ENCODE measurements around the gene SPECC1. TPM values are rescaled to one million over a fixed set of nuclear protein-coding genes. Genes with fewer than 3 reads are reported as not detected.

SPECC1 gene
- total RNA-seq, 1 experiment from 2014 or later = 103 TPM

DNA sequence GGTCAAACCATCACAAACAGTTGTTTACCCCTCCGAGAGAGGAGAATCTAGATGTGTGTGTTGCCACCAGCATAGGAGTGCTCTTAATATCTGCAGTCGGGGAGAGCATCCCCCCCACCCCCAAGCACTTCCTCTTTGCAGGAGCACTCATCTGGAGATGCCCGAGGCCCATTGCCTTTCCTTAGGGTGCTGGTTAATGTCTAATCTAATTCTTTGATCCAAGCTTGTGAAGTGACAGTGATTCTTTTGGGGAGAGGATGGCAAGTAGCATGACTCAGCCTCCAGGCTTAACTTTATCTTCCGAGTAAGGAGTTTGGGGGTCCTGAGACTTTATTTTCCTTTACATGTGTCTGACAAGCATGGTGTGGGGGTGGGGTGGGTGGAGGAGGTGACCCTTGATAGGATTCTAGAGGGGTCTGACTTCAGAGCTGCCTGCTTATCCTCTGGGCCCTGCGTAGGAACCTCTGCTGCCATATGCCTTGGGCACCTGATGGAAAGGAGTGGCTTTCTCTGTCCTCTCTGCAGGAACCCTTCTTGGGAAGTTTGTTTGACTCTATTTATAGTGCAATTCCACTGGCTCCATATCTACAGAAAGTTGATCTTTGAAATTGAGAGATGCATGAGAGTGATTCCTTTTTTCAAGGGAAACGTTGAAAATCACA, 207.1 kb downstream of the SPECC1 start:
- Mint-ChIP-seq H3K4me3 (no peak overlapping the region), H3K4me1 (peaks cover 69% of the 10 kb centered on the region), H3K9me3 (peaks cover 8% of the 10 kb centered on the region), H3K27ac (peak overlapping the region; percentile 51), H3K36me3 (peaks cover 15% of the 10 kb centered on the region), H3K27me3 (ENCODE audit: low read depth) (no peaks in the 10 kb centered on the region; the same call in 1 of the 2 replicates)
- ChIA-PET CTCF (interaction anchor here (0.8 to 2.5 kb wide), 5 partner anchors 10 to 430 kb away, joined by 3 to 15 read pairs (median 7); no protein-coding TSS in a partner anchor), POLR2A (no interaction called here)
- TF ChIP-seq ZNF671 (CRISPR knock-in tag; IDR thresholded peaks at IDR 0.05) (no peak), CREM (CRISPR knock-in tag; IDR thresholded peaks at IDR 0.05) (no peak), CBFB (CRISPR knock-in tag; IDR thresholded peaks at IDR 0.05; ENCODE audit: low read depth) (no peak), GTF2I (CRISPR knock-in tag; conservative IDR thresholded peaks at IDR 0.05) (no peak), ATF1 (CRISPR knock-in tag; IDR thresholded peaks at IDR 0.05) (no peak), SOX15 (CRISPR knock-in tag; IDR thresholded peaks at IDR 0.05) (no peak), SMAD3 (CRISPR knock-in tag; IDR thresholded peaks at IDR 0.05; ENCODE audit: borderline replicate concordance) (no peak), ELF4 (CRISPR knock-in tag; IDR thresholded peaks at IDR 0.05; ENCODE audit: low read depth) (no peak), OVOL2 (CRISPR knock-in tag; IDR thresholded peaks at IDR 0.05; ENCODE audit: borderline replicate concordance) (no peak), ZNF232 (CRISPR knock-in tag; IDR thresholded peaks at IDR 0.05) (no peak)
- TF ChIP-seq, protein P1, sequence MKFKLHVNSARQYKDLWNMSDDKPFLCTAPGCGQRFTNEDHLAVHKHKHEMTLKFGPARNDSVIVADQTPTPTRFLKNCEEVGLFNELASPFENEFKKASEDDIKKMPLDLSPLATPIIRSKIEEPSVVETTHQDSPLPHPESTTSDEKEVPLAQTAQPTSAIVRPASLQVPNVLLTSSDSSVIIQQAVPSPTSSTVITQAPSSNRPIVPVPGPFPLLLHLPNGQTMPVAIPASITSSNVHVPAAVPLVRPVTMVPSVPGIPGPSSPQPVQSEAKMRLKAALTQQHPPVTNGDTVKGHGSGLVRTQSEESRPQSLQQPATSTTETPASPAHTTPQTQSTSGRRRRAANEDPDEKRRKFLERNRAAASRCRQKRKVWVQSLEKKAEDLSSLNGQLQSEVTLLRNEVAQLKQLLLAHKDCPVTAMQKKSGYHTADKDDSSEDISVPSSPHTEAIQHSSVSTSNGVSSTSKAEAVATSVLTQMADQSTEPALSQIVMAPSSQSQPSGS (CRISPR knock-in tag; IDR thresholded peaks at IDR 0.05; ENCODE audit: borderline replicate concordance, low read depth) = no peak
- TF ChIP-seq, protein P2, sequence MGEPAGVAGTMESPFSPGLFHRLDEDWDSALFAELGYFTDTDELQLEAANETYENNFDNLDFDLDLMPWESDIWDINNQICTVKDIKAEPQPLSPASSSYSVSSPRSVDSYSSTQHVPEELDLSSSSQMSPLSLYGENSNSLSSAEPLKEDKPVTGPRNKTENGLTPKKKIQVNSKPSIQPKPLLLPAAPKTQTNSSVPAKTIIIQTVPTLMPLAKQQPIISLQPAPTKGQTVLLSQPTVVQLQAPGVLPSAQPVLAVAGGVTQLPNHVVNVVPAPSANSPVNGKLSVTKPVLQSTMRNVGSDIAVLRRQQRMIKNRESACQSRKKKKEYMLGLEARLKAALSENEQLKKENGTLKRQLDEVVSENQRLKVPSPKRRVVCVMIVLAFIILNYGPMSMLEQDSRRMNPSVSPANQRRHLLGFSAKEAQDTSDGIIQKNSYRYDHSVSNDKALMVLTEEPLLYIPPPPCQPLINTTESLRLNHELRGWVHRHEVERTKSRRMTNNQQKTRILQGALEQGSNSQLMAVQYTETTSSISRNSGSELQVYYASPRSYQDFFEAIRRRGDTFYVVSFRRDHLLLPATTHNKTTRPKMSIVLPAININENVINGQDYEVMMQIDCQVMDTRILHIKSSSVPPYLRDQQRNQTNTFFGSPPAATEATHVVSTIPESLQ (CRISPR knock-in tag; IDR thresholded peaks at IDR 0.05) = no peak
- TF ChIP-seq, protein P3, sequence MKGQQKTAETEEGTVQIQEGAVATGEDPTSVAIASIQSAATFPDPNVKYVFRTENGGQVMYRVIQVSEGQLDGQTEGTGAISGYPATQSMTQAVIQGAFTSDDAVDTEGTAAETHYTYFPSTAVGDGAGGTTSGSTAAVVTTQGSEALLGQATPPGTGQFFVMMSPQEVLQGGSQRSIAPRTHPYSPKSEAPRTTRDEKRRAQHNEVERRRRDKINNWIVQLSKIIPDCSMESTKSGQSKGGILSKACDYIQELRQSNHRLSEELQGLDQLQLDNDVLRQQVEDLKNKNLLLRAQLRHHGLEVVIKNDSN (CRISPR knock-in tag; IDR thresholded peaks at IDR 0.05) = no peak
- TF ChIP-seq, protein P4, sequence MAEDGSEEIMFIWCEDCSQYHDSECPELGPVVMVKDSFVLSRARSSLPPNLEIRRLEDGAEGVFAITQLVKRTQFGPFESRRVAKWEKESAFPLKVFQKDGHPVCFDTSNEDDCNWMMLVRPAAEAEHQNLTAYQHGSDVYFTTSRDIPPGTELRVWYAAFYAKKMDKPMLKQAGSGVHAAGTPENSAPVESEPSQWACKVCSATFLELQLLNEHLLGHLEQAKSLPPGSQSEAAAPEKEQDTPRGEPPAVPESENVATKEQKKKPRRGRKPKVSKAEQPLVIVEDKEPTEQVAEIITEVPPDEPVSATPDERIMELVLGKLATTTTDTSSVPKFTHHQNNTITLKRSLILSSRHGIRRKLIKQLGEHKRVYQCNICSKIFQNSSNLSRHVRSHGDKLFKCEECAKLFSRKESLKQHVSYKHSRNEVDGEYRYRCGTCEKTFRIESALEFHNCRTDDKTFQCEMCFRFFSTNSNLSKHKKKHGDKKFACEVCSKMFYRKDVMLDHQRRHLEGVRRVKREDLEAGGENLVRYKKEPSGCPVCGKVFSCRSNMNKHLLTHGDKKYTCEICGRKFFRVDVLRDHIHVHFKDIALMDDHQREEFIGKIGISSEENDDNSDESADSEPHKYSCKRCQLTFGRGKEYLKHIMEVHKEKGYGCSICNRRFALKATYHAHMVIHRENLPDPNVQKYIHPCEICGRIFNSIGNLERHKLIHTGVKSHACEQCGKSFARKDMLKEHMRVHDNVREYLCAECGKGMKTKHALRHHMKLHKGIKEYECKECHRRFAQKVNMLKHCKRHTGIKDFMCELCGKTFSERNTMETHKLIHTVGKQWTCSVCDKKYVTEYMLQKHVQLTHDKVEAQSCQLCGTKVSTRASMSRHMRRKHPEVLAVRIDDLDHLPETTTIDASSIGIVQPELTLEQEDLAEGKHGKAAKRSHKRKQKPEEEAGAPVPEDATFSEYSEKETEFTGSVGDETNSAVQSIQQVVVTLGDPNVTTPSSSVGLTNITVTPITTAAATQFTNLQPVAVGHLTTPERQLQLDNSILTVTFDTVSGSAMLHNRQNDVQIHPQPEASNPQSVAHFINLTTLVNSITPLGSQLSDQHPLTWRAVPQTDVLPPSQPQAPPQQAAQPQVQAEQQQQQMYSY (CRISPR knock-in tag; IDR thresholded peaks at IDR 0.05) = no peak
- TF ChIP-seq, protein P5, sequence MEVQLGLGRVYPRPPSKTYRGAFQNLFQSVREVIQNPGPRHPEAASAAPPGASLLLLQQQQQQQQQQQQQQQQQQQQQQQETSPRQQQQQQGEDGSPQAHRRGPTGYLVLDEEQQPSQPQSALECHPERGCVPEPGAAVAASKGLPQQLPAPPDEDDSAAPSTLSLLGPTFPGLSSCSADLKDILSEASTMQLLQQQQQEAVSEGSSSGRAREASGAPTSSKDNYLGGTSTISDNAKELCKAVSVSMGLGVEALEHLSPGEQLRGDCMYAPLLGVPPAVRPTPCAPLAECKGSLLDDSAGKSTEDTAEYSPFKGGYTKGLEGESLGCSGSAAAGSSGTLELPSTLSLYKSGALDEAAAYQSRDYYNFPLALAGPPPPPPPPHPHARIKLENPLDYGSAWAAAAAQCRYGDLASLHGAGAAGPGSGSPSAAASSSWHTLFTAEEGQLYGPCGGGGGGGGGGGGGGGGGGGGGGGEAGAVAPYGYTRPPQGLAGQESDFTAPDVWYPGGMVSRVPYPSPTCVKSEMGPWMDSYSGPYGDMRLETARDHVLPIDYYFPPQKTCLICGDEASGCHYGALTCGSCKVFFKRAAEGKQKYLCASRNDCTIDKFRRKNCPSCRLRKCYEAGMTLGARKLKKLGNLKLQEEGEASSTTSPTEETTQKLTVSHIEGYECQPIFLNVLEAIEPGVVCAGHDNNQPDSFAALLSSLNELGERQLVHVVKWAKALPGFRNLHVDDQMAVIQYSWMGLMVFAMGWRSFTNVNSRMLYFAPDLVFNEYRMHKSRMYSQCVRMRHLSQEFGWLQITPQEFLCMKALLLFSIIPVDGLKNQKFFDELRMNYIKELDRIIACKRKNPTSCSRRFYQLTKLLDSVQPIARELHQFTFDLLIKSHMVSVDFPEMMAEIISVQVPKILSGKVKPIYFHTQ (CRISPR knock-in tag; IDR thresholded peaks at IDR 0.05) = no peak
- TF ChIP-seq, protein P6, sequence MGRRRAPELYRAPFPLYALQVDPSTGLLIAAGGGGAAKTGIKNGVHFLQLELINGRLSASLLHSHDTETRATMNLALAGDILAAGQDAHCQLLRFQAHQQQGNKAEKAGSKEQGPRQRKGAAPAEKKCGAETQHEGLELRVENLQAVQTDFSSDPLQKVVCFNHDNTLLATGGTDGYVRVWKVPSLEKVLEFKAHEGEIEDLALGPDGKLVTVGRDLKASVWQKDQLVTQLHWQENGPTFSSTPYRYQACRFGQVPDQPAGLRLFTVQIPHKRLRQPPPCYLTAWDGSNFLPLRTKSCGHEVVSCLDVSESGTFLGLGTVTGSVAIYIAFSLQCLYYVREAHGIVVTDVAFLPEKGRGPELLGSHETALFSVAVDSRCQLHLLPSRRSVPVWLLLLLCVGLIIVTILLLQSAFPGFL (CRISPR knock-in tag; IDR thresholded peaks at IDR 0.05; ENCODE audit: borderline replicate concordance) = no peak
- TF ChIP-seq, protein P7, sequence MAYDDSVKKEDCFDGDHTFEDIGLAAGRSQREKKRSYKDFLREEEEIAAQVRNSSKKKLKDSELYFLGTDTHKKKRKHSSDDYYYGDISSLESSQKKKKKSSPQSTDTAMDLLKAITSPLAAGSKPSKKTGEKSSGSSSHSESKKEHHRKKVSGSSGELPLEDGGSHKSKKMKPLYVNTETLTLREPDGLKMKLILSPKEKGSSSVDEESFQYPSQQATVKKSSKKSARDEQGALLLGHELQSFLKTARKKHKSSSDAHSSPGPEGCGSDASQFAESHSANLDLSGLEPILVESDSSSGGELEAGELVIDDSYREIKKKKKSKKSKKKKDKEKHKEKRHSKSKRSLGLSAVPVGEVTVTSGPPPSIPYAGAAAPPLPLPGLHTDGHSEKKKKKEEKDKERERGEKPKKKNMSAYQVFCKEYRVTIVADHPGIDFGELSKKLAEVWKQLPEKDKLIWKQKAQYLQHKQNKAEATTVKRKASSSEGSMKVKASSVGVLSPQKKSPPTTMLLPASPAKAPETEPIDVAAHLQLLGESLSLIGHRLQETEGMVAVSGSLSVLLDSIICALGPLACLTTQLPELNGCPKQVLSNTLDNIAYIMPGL (CRISPR knock-in tag; IDR thresholded peaks at IDR 0.05) = no peak
- TF ChIP-seq, protein P8, sequence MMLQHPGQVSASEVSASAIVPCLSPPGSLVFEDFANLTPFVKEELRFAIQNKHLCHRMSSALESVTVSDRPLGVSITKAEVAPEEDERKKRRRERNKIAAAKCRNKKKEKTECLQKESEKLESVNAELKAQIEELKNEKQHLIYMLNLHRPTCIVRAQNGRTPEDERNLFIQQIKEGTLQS (CRISPR knock-in tag; conservative IDR thresholded peaks at IDR 0.05) = no peak
- TF ChIP-seq, protein P9, sequence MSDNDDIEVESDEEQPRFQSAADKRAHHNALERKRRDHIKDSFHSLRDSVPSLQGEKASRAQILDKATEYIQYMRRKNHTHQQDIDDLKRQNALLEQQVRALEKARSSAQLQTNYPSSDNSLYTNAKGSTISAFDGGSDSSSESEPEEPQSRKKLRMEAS (CRISPR knock-in tag; IDR thresholded peaks at IDR 0.05) = no peak
- TF ChIP-seq, protein P10, sequence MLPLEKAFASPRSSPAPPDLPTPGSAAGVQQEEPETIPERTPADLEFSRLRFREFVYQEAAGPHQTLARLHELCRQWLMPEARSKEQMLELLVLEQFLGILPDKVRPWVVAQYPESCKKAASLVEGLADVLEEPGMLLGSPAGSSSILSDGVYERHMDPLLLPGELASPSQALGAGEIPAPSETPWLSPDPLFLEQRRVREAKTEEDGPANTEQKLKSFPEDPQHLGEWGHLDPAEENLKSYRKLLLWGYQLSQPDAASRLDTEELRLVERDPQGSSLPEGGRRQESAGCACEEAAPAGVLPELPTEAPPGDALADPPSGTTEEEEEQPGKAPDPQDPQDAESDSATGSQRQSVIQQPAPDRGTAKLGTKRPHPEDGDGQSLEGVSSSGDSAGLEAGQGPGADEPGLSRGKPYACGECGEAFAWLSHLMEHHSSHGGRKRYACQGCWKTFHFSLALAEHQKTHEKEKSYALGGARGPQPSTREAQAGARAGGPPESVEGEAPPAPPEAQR (CRISPR knock-in tag; IDR thresholded peaks at IDR 0.05) = no peak
- ATAC-seq (peak; percentile 12), DNase-seq (ENCODE audit: low spot score) (no peak)
